GM18498 (cell line): ENCODE results near the gene KIZ.
A peak's percentile ranks its signal among the peaks of the same experiment; 100 is the strongest.
"Not testable (repeated sequence)": the region's sequence is repeated elsewhere in the genome, so short reads cannot be mapped to it uniquely, and the experiment has no call there.

Experiments
- ATAC-seq: cut with Tn5 transposase; IDR thresholded peaks from one replicate; pipeline ENCODE4 v1.9.1; 2021; ENCODE audit warnings: mild to moderate bottlenecking, moderate library complexity; ENCODE audit not compliant: unreplicated experiment

The KIZ gene

GRCh38 chr20:21136015-21136732 is 10.3 kb downstream of the KIZ start:
- ATAC-seq = no peak

- no peak for ATAC-seq
These were observed 11.2 kb downstream of the KIZ start for GRCh38 chr20:21137078-21137477.

- ATAC-seq = no peak
These were observed 14.1 kb downstream of the KIZ start for GRCh38 chr20:21139881-21140566.

DNA sequence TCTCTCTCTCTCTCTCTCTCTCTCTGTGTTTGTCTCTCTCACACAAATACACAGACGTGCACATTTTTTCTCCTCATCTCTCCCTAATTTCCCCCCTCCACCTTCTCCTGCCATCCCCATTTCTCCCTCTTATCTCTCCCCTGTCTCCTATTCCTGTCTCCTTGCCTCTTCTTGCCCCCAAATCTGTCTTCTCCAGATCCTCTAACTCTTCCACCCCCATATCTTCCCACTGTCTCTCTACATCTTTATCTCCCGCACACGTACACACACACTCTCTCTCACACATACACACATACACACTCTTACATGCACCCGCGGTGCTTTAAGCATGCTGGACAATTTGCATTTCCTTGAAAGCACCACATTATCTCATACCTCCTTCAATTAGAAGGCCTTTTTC is 15.9 kb downstream of the KIZ start:
- ATAC-seq = no peak

GRCh38 chr20:21143194-21143890 is 17.5 kb downstream of the KIZ start:
- no peak for ATAC-seq

DNA sequence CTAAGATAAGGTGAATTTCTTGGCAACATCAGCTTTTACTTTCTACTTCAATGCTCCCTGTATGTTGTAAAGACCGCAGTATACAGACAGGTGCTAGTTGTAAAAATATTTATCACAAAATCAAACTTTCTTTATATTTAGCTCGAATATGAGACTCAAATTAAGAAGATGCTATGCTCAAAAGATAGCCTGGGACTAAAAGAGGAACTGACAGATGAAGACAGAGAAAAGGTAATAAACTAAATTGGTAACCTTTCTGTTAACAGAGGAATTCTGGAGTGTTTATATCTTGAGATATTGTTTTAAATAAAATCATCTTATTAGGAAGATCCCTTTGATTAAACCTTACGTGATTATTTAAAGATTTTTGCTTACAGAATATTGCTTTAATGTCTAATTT is 19.5 kb downstream of the KIZ start:
- no peak for ATAC-seq

DNA sequence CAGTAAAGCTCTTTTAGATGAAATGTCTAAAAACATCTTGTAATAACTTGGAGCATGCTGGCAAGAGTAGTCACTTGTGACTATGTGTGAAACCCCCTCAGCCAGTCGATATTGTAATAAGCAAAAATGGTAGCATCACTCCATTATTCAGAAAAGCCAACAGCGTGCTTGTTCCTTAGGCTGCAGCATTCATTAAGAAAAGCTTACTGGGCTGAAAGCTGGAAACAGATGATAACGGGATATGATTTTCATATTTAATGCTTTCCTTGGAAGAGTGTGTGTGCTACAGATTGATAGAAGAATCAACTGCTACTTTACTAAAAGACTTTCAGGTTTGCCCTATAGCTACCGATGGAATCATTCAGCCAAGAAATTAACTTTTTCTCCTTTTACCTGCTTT is 20.3 kb downstream of the KIZ start:
- no peak for ATAC-seq

- no peak for ATAC-seq
These were observed 21.7 kb downstream of the KIZ start for GRCh38 chr20:21147593-21147992.

DNA sequence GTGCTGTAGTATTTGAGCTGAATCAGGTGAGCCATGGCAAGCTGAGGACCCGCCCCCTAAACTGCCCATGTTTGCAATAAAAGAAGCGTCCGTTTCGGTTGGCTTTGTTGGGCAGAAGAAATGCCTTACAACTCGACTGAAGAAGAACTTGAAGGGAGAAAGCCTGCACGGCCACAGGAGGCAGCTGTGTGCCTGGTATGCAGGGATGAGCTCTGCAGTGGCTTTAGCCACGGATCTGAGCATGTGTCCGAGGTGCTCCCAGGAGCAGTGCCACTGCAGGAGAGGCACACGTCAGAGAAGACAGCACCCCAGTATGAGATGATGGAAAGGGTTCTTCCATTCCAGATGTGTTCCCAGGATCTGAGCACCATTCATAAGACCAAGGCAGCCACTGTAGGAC is 23.5 kb downstream of the KIZ start:
- ATAC-seq = no peak

GRCh38 chr20:21151791-21152190 is 25.9 kb downstream of the KIZ start:
- ATAC-seq = no peak

- no peak for ATAC-seq
These were observed 28.8 kb downstream of the KIZ start for GRCh38 chr20:21154692-21155091.

DNA sequence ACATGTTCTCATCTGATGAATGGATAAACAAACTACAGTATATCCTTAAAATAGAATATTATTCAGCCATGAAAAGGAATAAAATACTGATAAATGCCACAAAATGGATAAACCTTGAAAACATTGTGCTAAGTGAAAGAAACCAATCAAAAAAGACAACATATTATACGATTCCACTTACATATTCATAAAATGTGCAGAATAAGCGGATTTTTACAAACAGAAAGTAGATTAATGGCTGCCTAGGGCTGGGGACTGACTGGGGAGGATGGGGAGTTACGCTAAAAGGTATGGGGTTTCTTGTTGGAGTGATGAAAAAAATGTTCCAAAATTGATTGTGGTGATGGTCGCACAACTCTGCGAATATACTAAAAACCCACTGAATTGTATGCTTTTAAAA is 29.4 kb downstream of the KIZ start:
- ATAC-seq = no peak

- no peak for ATAC-seq
These were observed 30.4 kb downstream of the KIZ start for GRCh38 chr20:21156266-21156665.

- no peak for ATAC-seq
These were observed 31.1 kb downstream of the KIZ start for GRCh38 chr20:21157006-21157405.

DNA sequence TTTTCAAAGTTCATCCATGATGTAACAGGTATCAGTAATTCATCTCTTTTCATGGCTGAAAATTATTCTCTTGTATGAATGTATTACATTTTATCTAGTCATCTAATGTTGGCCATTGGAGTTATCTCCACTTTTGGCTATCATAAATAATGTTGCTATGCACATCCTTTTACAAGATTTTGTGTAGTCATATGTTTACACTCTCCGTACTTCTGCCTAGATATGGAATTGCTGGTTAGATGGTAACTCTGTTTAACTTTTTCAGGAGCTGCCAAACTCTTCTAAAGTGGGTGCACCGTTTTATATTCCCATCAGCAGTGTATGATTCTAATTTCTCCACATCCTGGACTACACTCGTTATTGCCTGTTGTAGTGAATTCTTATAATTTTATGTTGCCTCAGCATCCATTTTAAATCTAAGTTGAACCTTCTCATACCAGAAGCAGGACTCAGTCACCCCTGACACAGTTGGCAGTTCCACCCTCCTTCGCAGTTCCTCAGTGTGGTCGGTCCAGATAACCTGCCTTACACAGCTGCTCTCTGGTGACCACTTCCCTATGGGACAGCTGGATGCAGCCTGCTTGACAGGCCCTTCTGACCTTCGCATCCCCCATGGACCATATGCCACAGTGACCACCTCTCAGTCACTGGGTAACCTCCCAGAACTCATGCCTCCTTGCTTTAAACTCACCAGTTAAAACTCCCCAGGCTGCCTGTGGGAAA is 33.9 kb downstream of the KIZ start:
- no peak for ATAC-seq

GRCh38 chr20:21161926-21162325 is 36.0 kb downstream of the KIZ start:
- ATAC-seq = no peak

DNA sequence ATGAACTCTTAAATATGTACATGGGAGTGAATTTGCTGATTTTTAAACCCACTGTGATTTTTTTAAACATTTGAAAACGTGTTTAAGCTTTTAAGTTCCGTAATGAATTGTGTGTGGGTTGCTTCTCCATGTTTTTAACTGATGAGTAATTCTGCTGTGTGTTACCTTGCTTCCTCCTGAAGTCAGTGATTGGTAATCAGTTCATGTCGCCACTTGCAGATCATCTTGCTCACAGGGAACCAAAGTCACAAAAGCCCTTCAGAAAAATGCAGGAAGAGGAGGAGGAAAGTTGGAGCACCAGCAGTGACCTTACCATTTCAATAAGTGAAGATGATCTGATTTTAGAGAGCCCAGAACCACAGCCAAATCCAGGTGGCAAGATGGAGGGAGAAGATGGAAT is 36.7 kb downstream of the KIZ start:
- ATAC-seq = no peak

- ATAC-seq = peak; percentile 41
These were observed 40.9 kb downstream of the KIZ start for GRCh38 chr20:21166801-21167200.

- ATAC-seq = peak; percentile 73
These were observed 41.4 kb downstream of the KIZ start for GRCh38 chr20:21167261-21167660.

DNA sequence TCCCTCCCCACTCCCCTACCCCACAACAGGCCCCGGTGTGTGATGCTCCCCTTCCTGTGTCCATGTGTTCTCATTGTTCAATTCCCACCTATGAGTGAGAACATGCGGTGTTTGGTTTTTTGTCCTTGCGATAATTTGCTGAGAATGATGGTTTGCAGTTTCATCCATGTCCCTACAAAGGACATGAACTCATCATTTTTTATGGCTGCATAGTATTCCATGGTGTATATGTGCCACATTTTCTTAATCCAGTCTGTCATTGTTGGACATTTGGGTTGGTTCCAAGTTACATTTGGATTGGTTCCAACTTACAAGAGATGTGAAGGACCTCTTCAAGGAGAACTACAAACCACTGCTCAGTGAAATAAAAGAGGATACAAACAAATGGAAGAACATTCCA is 42.2 kb downstream of the KIZ start:
- not testable (repeated sequence) for ATAC-seq

DNA sequence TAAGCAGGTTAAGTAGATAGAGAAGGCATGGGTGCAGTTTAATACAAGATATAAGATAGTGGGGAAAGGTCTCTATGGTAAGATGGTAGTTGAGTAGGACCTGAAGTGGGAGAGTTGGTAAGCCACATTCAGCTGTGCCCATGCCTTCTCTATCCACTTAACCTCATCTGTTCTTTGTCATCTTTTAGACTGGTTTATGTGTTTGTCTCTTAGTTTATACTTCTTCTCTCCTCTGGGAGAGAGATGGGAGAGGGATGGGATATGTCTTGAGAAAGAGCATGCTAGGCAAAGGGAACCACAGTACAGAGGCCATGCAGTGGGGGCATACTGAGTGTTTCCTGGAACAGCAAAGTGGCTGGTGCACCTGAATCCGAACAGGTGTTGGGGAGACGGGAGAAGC is 46.7 kb downstream of the KIZ start:
- ATAC-seq = no peak
